ENCODE measurements around the gene RSRC2.

DNA sequence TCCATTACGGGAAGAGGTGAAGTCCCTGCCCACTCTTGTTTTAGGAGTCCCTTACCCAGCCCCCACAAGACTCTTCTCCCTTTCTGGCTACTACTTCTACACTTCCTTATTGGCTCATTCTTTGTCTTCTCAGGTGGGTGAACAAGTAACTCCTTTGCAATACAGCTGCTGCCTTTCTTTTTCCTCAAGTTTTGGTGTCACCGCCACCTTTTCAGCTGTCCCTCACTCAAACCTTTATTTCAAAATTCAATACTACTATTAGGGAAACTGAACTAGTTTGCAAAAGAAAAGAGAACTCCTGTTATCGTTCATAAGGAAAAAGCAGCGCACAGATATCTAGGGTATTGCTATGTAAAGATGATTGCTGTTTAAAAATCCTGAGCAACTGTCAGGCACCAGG is 6.1 kb downstream of the RSRC2 start:
- no peak for TF ChIP-seq POLR2A (IDR thresholded peaks at IDR 0.05; ENCODE audit: low read depth, low read length)
- TF ChIP-seq POLR2AphosphoS5 (IDR thresholded peaks at IDR 0.05; ENCODE audit: low read depth, low read length) = 0 out of 2 replicates have a peak, but pooled peaks have one; percentile 36
- TF ChIP-seq TAF1 (IDR thresholded peaks at IDR 0.05; ENCODE audit: low read depth, low read length) = no peak
- no peak for TF ChIP-seq SPI1 (IDR thresholded peaks at IDR 0.05; ENCODE audit: low read depth, low read length)
- TF ChIP-seq PAX5 (IDR thresholded peaks at IDR 0.05; ENCODE audit: insufficient read depth, low read length, severe bottlenecking) = no peak
- TF ChIP-seq POU2F2 (IDR thresholded peaks at IDR 0.05; ENCODE audit: low read depth, low read length) = no peak

All from GM12891 (cell line).